ENCODE results near the gene ALG13.

ALG13 gene

DNA sequence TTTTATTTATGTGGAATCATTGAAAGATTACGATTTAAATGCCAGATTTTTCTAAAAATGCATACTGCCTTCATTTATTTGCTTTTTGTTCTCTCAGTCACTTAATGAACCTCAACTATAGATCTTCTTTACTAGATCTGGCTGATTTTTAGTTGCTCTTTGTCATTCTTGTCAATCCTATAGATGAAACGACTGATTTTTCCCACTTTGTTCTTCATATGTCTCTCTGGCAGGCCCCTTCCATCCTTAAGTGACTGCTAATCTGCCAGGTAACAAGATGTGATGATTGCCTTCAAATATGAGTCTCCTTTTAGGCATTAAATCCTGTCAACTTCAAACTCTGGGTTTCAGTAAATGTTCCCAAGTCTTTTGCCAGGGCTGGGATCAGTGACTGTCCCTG lies 61.0 kb downstream of the ALG13 start:
- no peak overlapping the region for H2AFZ ChIP-seq (ENCODE audit: low read length)
- H3K9me2 ChIP-seq (ENCODE audit: low read depth, low read length): no peaks in the 10 kb centered on the region
- H4K20me1 ChIP-seq (ENCODE audit: insufficient read depth, low read length): no peaks in the 10 kb centered on the region
- H3K36me3 ChIP-seq (ENCODE audit: insufficient read depth, low read length): peaks cover 36% of the 10 kb centered on the region
- no peak overlapping the region for H3K9ac ChIP-seq (ENCODE audit: low read length)
- no peaks in the 10 kb centered on the region for H3K9me3 ChIP-seq (ENCODE audit: low read length)
- H3K4me1 ChIP-seq (ENCODE audit: insufficient read depth, low read length, severe bottlenecking): no peaks in the 10 kb centered on the region
- no peaks in the 10 kb centered on the region for H3K79me2 ChIP-seq (ENCODE audit: insufficient read depth, low read length)
- H3F3A ChIP-seq (ENCODE audit: insufficient read depth, low read length): no peaks in the 10 kb centered on the region
- H3K4me3 ChIP-seq (ENCODE audit: low read depth, low read length, poor library complexity, severe bottlenecking): no peak overlapping the region
- no peak overlapping the region for H3K27ac ChIP-seq (ENCODE audit: low read depth, low read length, poor library complexity, severe bottlenecking)
- no peaks in the 10 kb centered on the region for H3K27me3 ChIP-seq (ENCODE audit: insufficient read depth, low read length)
- TF ChIP-seq CTCF (IDR thresholded peaks at IDR 0.05; ENCODE audit: low read length) (no peak), EZH2 (IDR thresholded peaks at IDR 0.05; ENCODE audit: borderline replicate concordance, low read length) (no peak)
- H3K4me2 ChIP-seq (ENCODE audit: low read length): no peak overlapping the region

DNA sequence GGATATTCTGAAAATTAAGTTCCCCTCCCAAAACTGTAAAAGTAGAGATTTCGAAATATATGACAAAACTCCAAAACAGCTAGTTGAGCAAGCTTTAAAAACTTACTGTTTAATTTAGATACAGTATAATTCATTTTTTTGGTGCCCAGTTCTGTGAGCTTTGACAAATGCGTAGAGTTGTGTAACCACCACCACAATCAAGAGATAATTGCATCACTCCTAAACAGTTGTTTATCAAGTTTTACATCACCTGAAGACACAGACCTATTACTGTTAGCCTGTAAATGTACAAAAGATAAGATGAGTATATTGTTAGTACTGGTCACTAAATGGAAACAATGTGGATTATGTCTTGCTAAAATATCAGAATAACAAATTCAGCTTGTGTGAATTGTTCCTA lies 62.3 kb downstream of the ALG13 start:
- Histone ChIP-seq H3K27ac (ENCODE audit: low read depth, low read length, poor library complexity, severe bottlenecking) (no peak overlapping the region), H4K20me1 (ENCODE audit: insufficient read depth, low read length) (no peaks in the 10 kb centered on the region), H3K4me3 (ENCODE audit: low read depth, low read length, poor library complexity, severe bottlenecking) (no peak overlapping the region), H2AFZ (ENCODE audit: low read length) (no peak overlapping the region), H3K9me2 (ENCODE audit: low read depth, low read length) (no peaks in the 10 kb centered on the region), H3K4me1 (ENCODE audit: insufficient read depth, low read length, severe bottlenecking) (no peaks in the 10 kb centered on the region), H3K27me3 (ENCODE audit: insufficient read depth, low read length) (no peaks in the 10 kb centered on the region), H3K9ac (ENCODE audit: low read length) (no peak overlapping the region), H3K36me3 (ENCODE audit: insufficient read depth, low read length) (peaks cover 33% of the 10 kb centered on the region), H3K79me2 (ENCODE audit: insufficient read depth, low read length) (no peaks in the 10 kb centered on the region), H3K9me3 (ENCODE audit: low read length) (no peaks in the 10 kb centered on the region), H3K4me2 (ENCODE audit: low read length) (no peak overlapping the region), H3F3A (ENCODE audit: insufficient read depth, low read length) (no peaks in the 10 kb centered on the region)
- TF ChIP-seq EZH2 (IDR thresholded peaks at IDR 0.05; ENCODE audit: borderline replicate concordance, low read length): no peak
- no peak for TF ChIP-seq CTCF (IDR thresholded peaks at IDR 0.05; ENCODE audit: low read length)

- H3K27ac ChIP-seq (ENCODE audit: low read depth, low read length, poor library complexity, severe bottlenecking): no peak overlapping the region
- H3K4me1 ChIP-seq (ENCODE audit: insufficient read depth, low read length, severe bottlenecking): no peaks in the 10 kb centered on the region
- no peak overlapping the region for H2AFZ ChIP-seq (ENCODE audit: low read length)
Measured at GRCh38 chrX:111756486-111756885, 75.5 kb downstream of the ALG13 start.

More at GRCh38 chrX:111756486-111756885, 75.5 kb downstream of the ALG13 start:
- H4K20me1 ChIP-seq (ENCODE audit: insufficient read depth, low read length): no peaks in the 10 kb centered on the region
- no peaks in the 10 kb centered on the region for H3K27me3 ChIP-seq (ENCODE audit: insufficient read depth, low read length)
- no peak overlapping the region for H3K9ac ChIP-seq (ENCODE audit: low read length)
- no peak overlapping the region for H3K4me3 ChIP-seq (ENCODE audit: low read depth, low read length, poor library complexity, severe bottlenecking)
- H3K9me3 ChIP-seq (ENCODE audit: low read length): no peaks in the 10 kb centered on the region
- H3K79me2 ChIP-seq (ENCODE audit: insufficient read depth, low read length): no peaks in the 10 kb centered on the region
- no peak for TF ChIP-seq EZH2 (IDR thresholded peaks at IDR 0.05; ENCODE audit: borderline replicate concordance, low read length)
- TF ChIP-seq CTCF (IDR thresholded peaks at IDR 0.05; ENCODE audit: low read length): no peak
- no peaks in the 10 kb centered on the region for H3K9me2 ChIP-seq (ENCODE audit: low read depth, low read length)
- H3K36me3 ChIP-seq (ENCODE audit: insufficient read depth, low read length): peaks cover 18% of the 10 kb centered on the region
- H3K4me2 ChIP-seq (ENCODE audit: low read length): no peak overlapping the region
- H3F3A ChIP-seq (ENCODE audit: insufficient read depth, low read length): no peaks in the 10 kb centered on the region

All from OCI-LY1 (cell line).